Pancreas (tissue), 10 donors: ENCODE measurements around the gene HTRA1. TPM values are rescaled to one million over a fixed set of nuclear protein-coding genes. Genes with fewer than 3 reads are reported as not detected.
A peak's percentile ranks its signal among the peaks of the same experiment; 100 is the strongest.

Experiments
- ATAC-seq, 4 donors: fragments of 200-7000 bp; cut with Tn5 transposase; one replicate each; pipeline versions ENCODE4 v1.8.0 to v1.9.1; 2020; ENCODE audit warnings: mild to moderate bottlenecking in 4 of 4, moderate library complexity in 4 of 4
- DNase-seq, 6 donors: peaks; one replicate each; pipeline ENCODE4 v3.0.0-alpha.2; 2020
- FAIRE-seq: peaks from 2 replicates; lab custom pipeline; 2012; peaks lifted over from hg19 to GRCh38; lab: Jason Lieb, UNC
- H3K27ac ChIP-seq, 4 donors: fragments of 200-600 bp; sonication (generic); 1 replicate in 3 of 4; 2 replicates in 1 of 4; pipeline versions ENCODE4 v1.5.0 to v1.8.0; 2020
- H3K27me3 ChIP-seq, 4 donors: fragments of 200-600 bp; one replicate each; pipeline ENCODE4 v1.8.0; 2021
- H3K36me3 ChIP-seq, 3 donors: fragments of 200-600 bp; sonication (generic) in 1 of 3; one replicate each; pipeline versions ENCODE4 v1.5.0 to v1.8.0; 2020 to 2021
- H3K4me1 ChIP-seq, 3 donors: fragments of 200-600 bp; one replicate each; pipeline ENCODE4 v1.8.0; 2021
- H3K4me3 ChIP-seq, 4 donors: fragments of 200-600 bp; sonication (generic) in 2 of 4; one replicate each; pipeline versions ENCODE4 v1.5.0 to v1.8.0; 2020 to 2021
- H3K9me3 ChIP-seq, 4 donors: fragments of 200-600 bp; one replicate each; pipeline ENCODE4 v1.8.0; 2021
- CTCF ChIP-seq, 4 donors: fragments of 200-600 bp; sonication (generic) in 3 of 4; IDR thresholded peaks; one replicate each; pipeline versions ENCODE4 v1.5.0 to v1.8.0; 2021; ENCODE audit warnings: antibody characterized with exemption in 4 of 4
- WGBS, 2 donors: extraction: QIAGEN DNeasy Blood & Tissue Kit; methylation state at CpG; one replicate each; pipeline ENCODE4 v1.1.7; 2013; 5-methylcytosine and 5-hydroxymethylcytosine counted together
- intact Hi-C, 3 donors: fragments of 100-400 bp; cut with DNase I; formaldehyde crosslinking; loops; one replicate each; pipeline versions ENCODE4 v1.11.1 to v1.14.2; 2022
- polyA plus RNA-seq, 2 donors: library from polyadenylated mRNA; stranded (reverse); fragments of 200-250 nt; gene quantifications; one replicate each; pipeline ENCODE4 v1.2.3, GENCODE V29; 2013
- total RNA-seq, 6 donors: library from RNA; stranded (reverse); fragmentation: NEBNext Ultra II Directional in 4 of 6; extraction: Animal tissue kit (Norgen Biotek cat#: 25700) in 4 of 6; gene quantifications; one replicate each; pipeline versions ENCODE4 v1.2.1 to v1.2.4, GENCODE V29; 2021 to 2023
- donor health status: healthy with polysubstance abuse.
- donor health status: DM: no; HTN: no; CAD: no; lungs with moderate emphysema.
- donor health status: DM: no; HTN: no; CAD: no.
- donor health status: control.
- donor health status: control.
- donor health status: Bipolar disorder and iron deficiency.
- donor health status: DM: yes; HTN: yes; CAD: no.
- donor health status: DM: no; HTN: no; CAD: no.
- donor health status: DM: no; HTN: no; CAD: no.
- donor health status: DM: yes; HTN: yes; CAD: no.

Gene HTRA1
- total and polyA plus RNA-seq, 8 donors, result 10.4 to 83.0 (median 20.8) TPM

GRCh38 chr10:122555442-122555841, 94.1 kb downstream of the HTRA1 start:
- Histone ChIP-seq H3K9me3 (no peaks in the 10 kb centered on the region), H3K4me3 (no peak overlapping the region), H3K27me3 (no peaks in the 10 kb centered on the region), H3K36me3 (no peaks in the 10 kb centered on the region), H3K27ac (no peak overlapping the region), H3K4me1 (no peaks in the 10 kb centered on the region)
- ATAC-seq (no peak), FAIRE-seq (no peak), DNase-seq (no peak)
- WGBS, 2 donors, result 84 to 94% methylated on average over 3 of the region's 3 CpGs
- TF ChIP-seq CTCF (IDR thresholded peaks at IDR 0.05), result no peak
- intact Hi-C loops, result no loop called here

GRCh38 chr10:122557516-122557915, 96.2 kb downstream of the HTRA1 start:
- peak in 1 of 4 donors; percentile 42 for ATAC-seq
- FAIRE-seq, result no peak
- TF ChIP-seq CTCF (IDR thresholded peaks at IDR 0.05), result no peak
- Histone ChIP-seq H3K36me3 (no peaks in the 10 kb centered on the region), H3K9me3 (no peaks in the 10 kb centered on the region), H3K27me3 (peaks cover 0 to 3% (median 0%) of the 10 kb centered on the region in 4 donors), H3K4me1 (no peaks in the 10 kb centered on the region), H3K27ac (no peak overlapping the region), H3K4me3 (no peak overlapping the region)
- intact Hi-C loops, result no loop called here
- no peak for DNase-seq
- WGBS, 2 donors, result 29 to 32% methylated on average over 9 of the region's 9 CpGs

- WGBS, 2 donors, result 60 to 69% methylated on average over 5 of the region's 5 CpGs
- Histone ChIP-seq H3K27ac (no peak overlapping the region), H3K36me3 (no peaks in the 10 kb centered on the region), H3K27me3 (peaks cover 0 to 8% (median 0%) of the 10 kb centered on the region in 4 donors), H3K4me3 (no peak overlapping the region), H3K9me3 (no peaks in the 10 kb centered on the region), H3K4me1 (no peaks in the 10 kb centered on the region)
- no peak for TF ChIP-seq CTCF (IDR thresholded peaks at IDR 0.05)
- ATAC-seq (peak in 1 of 4 donors; percentile 30), FAIRE-seq (no peak), DNase-seq (no peak)
- intact Hi-C loops, result no loop called here
These were observed 97.1 kb downstream of the HTRA1 start for GRCh38 chr10:122558452-122558851.

GRCh38 chr10:122559228-122559627, 97.9 kb downstream of the HTRA1 start:
- DNase-seq (no peak), ATAC-seq (peak in 2 of 4 donors; percentile 57 to 70), FAIRE-seq (no peak)
- H3K9me3 ChIP-seq, result no peaks in the 10 kb centered on the region
- TF ChIP-seq CTCF (IDR thresholded peaks at IDR 0.05), result no peak
- H3K36me3 ChIP-seq, result no peaks in the 10 kb centered on the region
- WGBS, 2 donors, result 52 to 64% methylated on average over 2 of the region's 2 CpGs
- peaks cover 0 to 8% (median 0%) of the 10 kb centered on the region in 4 donors for H3K27me3 ChIP-seq
- H3K27ac ChIP-seq, result no peak overlapping the region
- H3K4me3 ChIP-seq, result no peak overlapping the region
- H3K4me1 ChIP-seq, result no peaks in the 10 kb centered on the region
- intact Hi-C loops, result no loop called here

- FAIRE-seq (no peak), DNase-seq (no peak), ATAC-seq (peak in 1 of 4 donors; percentile 18)
- Histone ChIP-seq H3K36me3 (no peaks in the 10 kb centered on the region), H3K27me3 (peaks cover 0 to 8% (median 0%) of the 10 kb centered on the region in 4 donors), H3K4me1 (no peaks in the 10 kb centered on the region), H3K4me3 (no peak within 1 kb of the TSS), H3K27ac (no peak within 1 kb of the TSS), H3K9me3 (no peaks in the 10 kb centered on the region)
- no peak for TF ChIP-seq CTCF (IDR thresholded peaks at IDR 0.05)
- 9% methylated on average over 4 of the region's 4 CpGs for WGBS, 2 donors
- intact Hi-C loops, result loop anchor here in 1 of 3 donors (10.0 kb wide), 1 partner anchor 266 kb away; no protein-coding TSS in a partner anchor
These were observed 99.0 kb downstream of the HTRA1 start, which contains the start of gene DMBT1 for GRCh38 chr10:122560279-122560804. DMBT1 (plus strand) TSS chr10:122560754; CDS start chr10:122560771, 17 bp downstream.
